ENCODE data around the gene NKX2-3. TPM values are rescaled to one million over a fixed set of nuclear protein-coding genes. Genes with fewer than 3 reads are reported as not detected.

Gene NKX2-3
- total RNA-seq, 1 experiment from 2014 or later, result not detected

GRCh38 chr10:99534450-99534938, 1.8 kb downstream of the NKX2-3 start:
- intact Hi-C loops (cut with micrococcal nuclease), result no loop called here
- Mint-ChIP-seq H3K36me3 (ENCODE audit: insufficient read depth, unreplicated experiment) (no peaks in the 10 kb centered on the region), H3K9me3 (ENCODE audit: unreplicated experiment) (no peaks in the 10 kb centered on the region), H3K27ac (ENCODE audit: low read depth, unreplicated experiment) (no peak overlapping the region), H3K4me3 (ENCODE audit: unreplicated experiment) (no peak overlapping the region), H3K27me3 (ENCODE audit: insufficient read depth, unreplicated experiment) (peaks cover 80% of the 10 kb centered on the region), H3K4me1 (ENCODE audit: insufficient read depth, unreplicated experiment) (no peaks in the 10 kb centered on the region)
- TF ChIP-seq CTCF (IDR thresholded peaks at IDR 0.05; ENCODE audit: unreplicated experiment), result no peak
- ChIA-PET CTCF (interaction anchor here (1.0 kb wide), 1 partner anchor 78 kb away, joined by 3 read pairs; no protein-coding TSS in a partner anchor), POLR2A (no interaction called here)
- no peak for DNase-seq (ENCODE audit: unreplicated experiment)
- no TSS peak for BruUV-seq (replicated peaks)

- Mint-ChIP-seq H3K4me1 (ENCODE audit: insufficient read depth, unreplicated experiment) (no peaks in the 10 kb centered on the region), H3K27ac (ENCODE audit: low read depth, unreplicated experiment) (no peak overlapping the region), H3K36me3 (ENCODE audit: insufficient read depth, unreplicated experiment) (no peaks in the 10 kb centered on the region), H3K4me3 (ENCODE audit: unreplicated experiment) (no peak overlapping the region), H3K9me3 (ENCODE audit: unreplicated experiment) (no peaks in the 10 kb centered on the region), H3K27me3 (ENCODE audit: insufficient read depth, unreplicated experiment) (peaks cover 80% of the 10 kb centered on the region)
- ChIA-PET CTCF (interaction anchor here (0.6 to 0.7 kb wide), 3 partner anchors 15 to 1065 kb away, joined by 3 read pairs; no protein-coding TSS in a partner anchor), POLR2A (no interaction called here)
- intact Hi-C loops (cut with micrococcal nuclease), result no loop called here
- no peak for DNase-seq (ENCODE audit: unreplicated experiment)
- TF ChIP-seq CTCF (IDR thresholded peaks at IDR 0.05; ENCODE audit: unreplicated experiment), result no peak
- BruUV-seq (replicated peaks), result no TSS peak
These were observed 2.4 kb downstream of the NKX2-3 start for GRCh38 chr10:99534939-99535763.

GRCh38 chr10:99535764-99536337, 3.1 kb downstream of the NKX2-3 start:
- POLR2A ChIA-PET, result no interaction called here
- intact Hi-C loops (cut with micrococcal nuclease), result no loop called here
- Mint-ChIP-seq H3K27ac (ENCODE audit: low read depth, unreplicated experiment) (no peak overlapping the region), H3K27me3 (ENCODE audit: insufficient read depth, unreplicated experiment) (peaks cover 74% of the 10 kb centered on the region), H3K4me1 (ENCODE audit: insufficient read depth, unreplicated experiment) (no peaks in the 10 kb centered on the region), H3K4me3 (ENCODE audit: unreplicated experiment) (no peak overlapping the region), H3K9me3 (ENCODE audit: unreplicated experiment) (no peaks in the 10 kb centered on the region), H3K36me3 (ENCODE audit: insufficient read depth, unreplicated experiment) (no peaks in the 10 kb centered on the region)
- TF ChIP-seq CTCF (IDR thresholded peaks at IDR 0.05; ENCODE audit: unreplicated experiment), result no peak
- CTCF ChIA-PET, result interaction anchor here (0.6 to 0.7 kb wide), 2 partner anchors 15 to 24 kb away, joined by 3 read pairs; no protein-coding TSS in a partner anchor
- BruUV-seq (replicated peaks), result no TSS peak
- DNase-seq (ENCODE audit: unreplicated experiment), result no peak

DNA sequence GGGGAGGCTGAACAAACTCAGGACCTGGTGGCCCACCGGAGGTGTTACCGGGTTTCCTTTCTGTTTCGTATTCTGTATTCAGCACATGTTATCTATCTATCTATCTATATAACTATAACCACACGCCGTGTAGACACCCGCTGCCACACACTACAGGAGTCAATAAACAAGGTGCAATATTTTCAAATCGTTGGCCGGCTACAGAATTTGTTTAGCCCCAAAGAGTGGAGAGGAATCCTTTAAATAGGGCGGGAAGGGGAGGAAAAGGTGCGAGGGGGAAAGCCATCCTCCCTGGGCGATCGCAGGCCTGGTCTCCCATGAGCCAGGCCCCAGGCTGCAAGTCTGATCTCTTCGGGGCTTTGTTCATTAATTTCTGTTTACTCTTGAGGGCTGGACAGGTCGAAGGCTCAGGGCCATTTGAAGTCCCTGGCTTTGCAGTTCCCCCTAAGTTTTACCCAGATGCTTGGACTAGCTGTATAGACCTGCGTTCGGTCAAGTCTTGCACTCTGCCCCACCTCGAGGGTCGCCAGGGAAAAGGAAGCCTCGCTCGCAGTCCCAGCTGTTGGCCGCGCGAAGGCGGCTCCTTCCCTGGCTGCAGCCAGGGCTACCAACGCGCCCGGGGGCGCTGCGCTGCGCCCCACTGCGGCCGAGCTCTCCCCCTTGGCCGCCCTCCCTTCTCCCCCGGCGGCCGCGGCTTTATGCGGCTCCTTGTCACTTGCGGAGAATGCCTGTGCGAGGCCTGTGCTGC, 3.8 kb downstream of the NKX2-3 start:
- H3K4me1 Mint-ChIP-seq (ENCODE audit: insufficient read depth, unreplicated experiment), result no peaks in the 10 kb centered on the region
- DNase-seq (ENCODE audit: unreplicated experiment), result no peak
- intact Hi-C loops (cut with micrococcal nuclease), result no loop called here
- H3K36me3 Mint-ChIP-seq (ENCODE audit: insufficient read depth, unreplicated experiment), result no peaks in the 10 kb centered on the region
- no peaks in the 10 kb centered on the region for H3K9me3 Mint-ChIP-seq (ENCODE audit: unreplicated experiment)
- ChIA-PET CTCF (no interaction called here), POLR2A (no interaction called here)
- BruUV-seq (replicated peaks), result no TSS peak
- H3K4me3 Mint-ChIP-seq (ENCODE audit: unreplicated experiment), result no peak overlapping the region
- TF ChIP-seq CTCF (IDR thresholded peaks at IDR 0.05; ENCODE audit: unreplicated experiment), result no peak
- H3K27me3 Mint-ChIP-seq (ENCODE audit: insufficient read depth, unreplicated experiment), result peaks cover 74% of the 10 kb centered on the region
- H3K27ac Mint-ChIP-seq (ENCODE audit: low read depth, unreplicated experiment), result no peak overlapping the region

Measured in MCF 10A (cell line).